Measurements from ENCODE around the gene FBP2.

FBP2 gene

DNA sequence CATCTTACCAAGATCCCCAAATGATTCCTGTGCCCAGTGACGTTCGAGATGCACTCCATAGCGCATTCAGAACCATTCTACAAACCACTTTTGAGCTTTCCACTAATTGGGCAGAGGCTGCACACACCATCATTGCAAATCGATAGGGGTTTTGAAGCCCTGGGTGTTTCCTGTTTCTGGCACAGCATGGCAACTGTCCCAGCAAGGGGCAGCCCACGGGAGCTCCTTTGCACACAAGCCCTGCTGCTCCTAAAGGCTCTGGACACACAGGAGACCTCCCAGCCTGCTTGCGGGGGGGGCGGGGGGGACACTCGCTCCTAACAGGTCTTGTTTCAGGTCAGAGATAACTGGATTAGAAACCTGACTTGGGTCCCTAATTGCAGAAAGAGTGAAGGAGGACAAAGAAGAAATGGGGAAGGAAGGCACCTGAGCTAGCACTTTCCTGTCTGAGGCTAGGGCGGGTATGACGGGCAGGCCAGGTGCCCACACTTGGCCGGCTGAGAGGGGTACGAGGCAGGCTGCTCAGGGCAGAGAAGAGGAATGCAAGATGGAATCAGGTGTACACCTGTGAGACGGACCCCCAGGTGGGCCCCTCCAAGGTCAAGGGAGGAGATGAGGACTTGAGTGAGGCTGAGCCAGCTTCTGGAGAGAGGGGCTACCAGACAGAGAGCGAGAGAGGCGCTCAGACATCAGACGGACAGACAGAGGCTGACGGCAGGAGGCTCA is 44.9 kb upstream of the FBP2 start:
- TF ChIP-seq, protein P1, sequence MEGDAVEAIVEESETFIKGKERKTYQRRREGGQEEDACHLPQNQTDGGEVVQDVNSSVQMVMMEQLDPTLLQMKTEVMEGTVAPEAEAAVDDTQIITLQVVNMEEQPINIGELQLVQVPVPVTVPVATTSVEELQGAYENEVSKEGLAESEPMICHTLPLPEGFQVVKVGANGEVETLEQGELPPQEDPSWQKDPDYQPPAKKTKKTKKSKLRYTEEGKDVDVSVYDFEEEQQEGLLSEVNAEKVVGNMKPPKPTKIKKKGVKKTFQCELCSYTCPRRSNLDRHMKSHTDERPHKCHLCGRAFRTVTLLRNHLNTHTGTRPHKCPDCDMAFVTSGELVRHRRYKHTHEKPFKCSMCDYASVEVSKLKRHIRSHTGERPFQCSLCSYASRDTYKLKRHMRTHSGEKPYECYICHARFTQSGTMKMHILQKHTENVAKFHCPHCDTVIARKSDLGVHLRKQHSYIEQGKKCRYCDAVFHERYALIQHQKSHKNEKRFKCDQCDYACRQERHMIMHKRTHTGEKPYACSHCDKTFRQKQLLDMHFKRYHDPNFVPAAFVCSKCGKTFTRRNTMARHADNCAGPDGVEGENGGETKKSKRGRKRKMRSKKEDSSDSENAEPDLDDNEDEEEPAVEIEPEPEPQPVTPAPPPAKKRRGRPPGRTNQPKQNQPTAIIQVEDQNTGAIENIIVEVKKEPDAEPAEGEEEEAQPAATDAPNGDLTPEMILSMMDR (IDR thresholded peaks at IDR 0.05; ENCODE audit: low read depth, low read length), result no peak
- H3K36me3 ChIP-seq, result no peaks in the 10 kb centered on the region
- H3K4me3 ChIP-seq (ENCODE audit: low read depth, low read length), result no peak overlapping the region
- H3K27me3 ChIP-seq (ENCODE audit: insufficient read depth, low read depth, severe bottlenecking), result no peaks in the 10 kb centered on the region
- DNase-seq, result no peak
- H3K27ac ChIP-seq, result no peak overlapping the region
- no peaks in the 10 kb centered on the region for H3K9me3 ChIP-seq (ENCODE audit: severe bottlenecking)

GRCh38 chr9:94632737-94633136 is 39.1 kb upstream of the FBP2 start:
- Histone ChIP-seq H3K36me3 (no peaks in the 10 kb centered on the region), H3K27ac (no peak overlapping the region), H3K27me3 (ENCODE audit: insufficient read depth, low read depth, severe bottlenecking) (no peaks in the 10 kb centered on the region), H3K9me3 (ENCODE audit: severe bottlenecking) (no peaks in the 10 kb centered on the region), H3K4me3 (ENCODE audit: low read depth, low read length) (no peak overlapping the region)
- no peak for DNase-seq
- TF ChIP-seq, protein P1 (IDR thresholded peaks at IDR 0.05; ENCODE audit: low read depth, low read length), result no peak

DNA sequence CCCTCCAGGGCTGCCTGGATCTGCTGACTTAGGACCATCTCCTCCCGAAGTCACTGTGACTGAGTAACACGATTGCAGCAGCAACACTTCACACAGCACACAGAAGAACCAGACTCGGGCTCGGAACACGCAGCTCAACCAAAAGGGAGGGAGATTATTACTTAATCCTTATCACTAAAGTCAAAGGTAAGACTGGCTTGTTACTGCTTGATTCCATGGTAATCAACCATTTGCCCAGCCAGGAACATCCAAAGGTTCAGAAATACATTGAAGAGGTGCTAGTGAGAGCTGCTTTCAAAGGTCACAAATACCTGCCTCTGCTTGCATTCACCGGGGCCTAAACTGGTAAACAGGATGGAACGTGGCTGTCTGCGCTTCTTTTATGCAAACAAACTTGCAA is 38.0 kb upstream of the FBP2 start:
- Histone ChIP-seq H3K4me3 (ENCODE audit: low read depth, low read length) (no peak overlapping the region), H3K27ac (no peak overlapping the region), H3K36me3 (no peaks in the 10 kb centered on the region), H3K9me3 (ENCODE audit: severe bottlenecking) (no peaks in the 10 kb centered on the region), H3K27me3 (ENCODE audit: insufficient read depth, low read depth, severe bottlenecking) (no peaks in the 10 kb centered on the region)
- no peak for DNase-seq
- TF ChIP-seq, protein P1 (IDR thresholded peaks at IDR 0.05; ENCODE audit: low read depth, low read length), result no peak

DNA sequence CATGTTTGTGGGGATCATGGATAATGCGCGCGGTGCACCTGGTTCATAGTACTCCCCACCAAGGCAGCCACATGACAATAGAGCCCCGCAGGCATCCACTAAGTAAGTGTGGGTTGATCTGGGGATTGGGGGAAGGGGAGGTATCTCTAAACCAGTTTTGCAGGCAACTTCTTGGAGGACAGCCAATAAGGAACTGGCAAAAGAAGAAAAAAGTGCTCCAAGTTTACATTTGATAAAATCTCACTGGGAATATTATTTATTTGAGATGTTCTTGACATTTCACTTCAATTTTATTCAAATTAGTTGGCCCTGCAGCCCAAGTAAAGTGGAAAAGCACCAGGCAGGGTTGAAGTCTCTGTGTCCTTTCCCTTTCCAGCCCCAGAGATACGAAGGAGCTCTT is 37.2 kb upstream of the FBP2 start:
- no peak overlapping the region for H3K27ac ChIP-seq
- TF ChIP-seq, protein P1 (IDR thresholded peaks at IDR 0.05; ENCODE audit: low read depth, low read length), result no peak
- no peak for DNase-seq

GRCh38 chr9:94630281-94630680 is 36.7 kb upstream of the FBP2 start:
- H3K36me3 ChIP-seq, result no peaks in the 10 kb centered on the region
- no peak overlapping the region for H3K27ac ChIP-seq
- no peak for DNase-seq
- H3K4me3 ChIP-seq (ENCODE audit: low read depth, low read length), result no peak overlapping the region
- no peaks in the 10 kb centered on the region for H3K9me3 ChIP-seq (ENCODE audit: severe bottlenecking)
- TF ChIP-seq, protein P1 (IDR thresholded peaks at IDR 0.05; ENCODE audit: low read depth, low read length), result no peak
- no peaks in the 10 kb centered on the region for H3K27me3 ChIP-seq (ENCODE audit: insufficient read depth, low read depth, severe bottlenecking)

More for the DNA sequence above, 37.2 kb upstream of the FBP2 start:
- H3K36me3 ChIP-seq, result no peaks in the 10 kb centered on the region
- H3K27me3 ChIP-seq (ENCODE audit: insufficient read depth, low read depth, severe bottlenecking), result no peaks in the 10 kb centered on the region
- H3K9me3 ChIP-seq (ENCODE audit: severe bottlenecking), result no peaks in the 10 kb centered on the region
- H3K4me3 ChIP-seq (ENCODE audit: low read depth, low read length), result no peak overlapping the region

- Histone ChIP-seq H3K4me3 (ENCODE audit: low read depth, low read length) (no peak overlapping the region), H3K36me3 (no peaks in the 10 kb centered on the region), H3K27me3 (ENCODE audit: insufficient read depth, low read depth, severe bottlenecking) (no peaks in the 10 kb centered on the region), H3K27ac (no peak overlapping the region), H3K9me3 (ENCODE audit: severe bottlenecking) (no peaks in the 10 kb centered on the region)
- TF ChIP-seq, protein P1 (IDR thresholded peaks at IDR 0.05; ENCODE audit: low read depth, low read length), result no peak
- DNase-seq, result no peak
Observed at GRCh38 chr9:94627287-94627686, 33.7 kb upstream of the FBP2 start.
